ENCODE results near the gene CAMTA1. TPM values are rescaled to one million over a fixed set of nuclear protein-coding genes. Genes with fewer than 3 reads are reported as not detected.

Gene CAMTA1
- polyA plus RNA-seq, 1 donor (not counting 4 experiments of a cell fraction or from before 2014, with no cell fraction given) = 51.4 TPM

DNA sequence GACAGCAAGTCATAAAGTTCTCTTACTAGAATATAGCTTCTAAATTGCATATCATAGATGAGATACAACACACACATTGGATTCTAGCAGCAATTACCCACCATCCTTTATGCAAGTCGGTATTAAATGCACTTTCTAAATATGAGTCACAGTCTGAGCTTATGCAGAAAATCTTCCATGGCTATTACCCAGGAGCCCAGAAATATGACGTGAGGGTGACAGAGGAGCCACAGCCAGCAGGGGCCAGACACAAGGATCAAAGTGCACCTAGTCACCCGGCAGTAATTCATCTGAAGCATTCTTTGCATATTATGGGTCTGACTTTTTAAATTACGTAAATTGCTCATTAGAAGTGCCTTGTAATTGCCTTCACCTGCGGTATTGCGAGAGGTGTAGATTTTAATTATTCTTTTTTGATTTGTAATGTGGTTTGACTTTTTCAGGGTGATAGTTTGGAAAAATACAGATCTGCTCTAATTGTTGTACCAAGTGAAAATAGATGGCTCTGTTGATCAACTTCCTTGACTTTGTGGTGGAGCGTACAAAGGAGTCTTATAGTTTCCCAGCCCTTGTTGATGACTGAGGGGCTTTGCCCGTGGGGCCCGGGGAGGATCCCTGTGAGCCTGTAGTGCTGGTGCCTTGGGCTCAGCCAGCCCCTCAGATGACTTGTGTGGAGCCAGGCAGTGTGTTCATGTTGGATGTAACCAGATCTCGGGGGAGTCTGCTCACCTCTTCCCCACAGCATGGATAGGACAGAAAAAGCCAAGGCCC lies 515.8 kb downstream of the CAMTA1 start:
- FAIRE-seq (no peak), DNase-seq (ENCODE audit: low read depth, low spot score) (peak; percentile 7)
- Histone ChIP-seq H3K36me3 (ENCODE audit: control insufficient read depth in 2 of 2, extremely low read depth in 1 of 2, insufficient read depth in 2 of 2, low read length in 2 of 2) (no peaks in the 10 kb centered on the region), H3K4me2 (ENCODE audit: control insufficient read depth, extremely low read depth, insufficient read depth, low read depth, low read length) (no peak overlapping the region), H3K9me3 (ENCODE audit: control insufficient read depth, low read depth, low read length) (no peaks in the 10 kb centered on the region), H3K4me1 (ENCODE audit: control insufficient read depth, extremely low read depth, insufficient read depth, low read length) (peaks cover 21% of the 10 kb centered on the region), H3K27ac (ENCODE audit: control insufficient read depth, insufficient read depth, low read length) (no peak overlapping the region), H4K20me1 (ENCODE audit: control insufficient read depth, extremely low read depth, insufficient read depth, low read length) (no peaks in the 10 kb centered on the region), H3K9me1 (ENCODE audit: control insufficient read depth, extremely low read depth, insufficient read depth, low read length) (no peaks in the 10 kb centered on the region), H2AFZ (ENCODE audit: control insufficient read depth, low read length) (no peak overlapping the region), H3K9ac (ENCODE audit: control insufficient read depth, extremely low read depth, insufficient read depth, low read length) (no peak overlapping the region), H3K27me3 (ENCODE audit: control insufficient read depth, extremely low read depth, insufficient read depth, low read length) (no peaks in the 10 kb centered on the region), H3K79me2 (ENCODE audit: control insufficient read depth, insufficient read depth, low read length) (no peaks in the 10 kb centered on the region), H3K4me3 (ENCODE audit: control insufficient read depth in 2 of 3, extremely low read depth in 1 of 3, insufficient read depth in 2 of 3, low read depth in 1 of 3, low read length in 3 of 3) (no peak overlapping the region)
- TF ChIP-seq EZH2 (IDR thresholded peaks at IDR 0.05; ENCODE audit: low read length) = no peak
- TF ChIP-seq, protein P1, sequence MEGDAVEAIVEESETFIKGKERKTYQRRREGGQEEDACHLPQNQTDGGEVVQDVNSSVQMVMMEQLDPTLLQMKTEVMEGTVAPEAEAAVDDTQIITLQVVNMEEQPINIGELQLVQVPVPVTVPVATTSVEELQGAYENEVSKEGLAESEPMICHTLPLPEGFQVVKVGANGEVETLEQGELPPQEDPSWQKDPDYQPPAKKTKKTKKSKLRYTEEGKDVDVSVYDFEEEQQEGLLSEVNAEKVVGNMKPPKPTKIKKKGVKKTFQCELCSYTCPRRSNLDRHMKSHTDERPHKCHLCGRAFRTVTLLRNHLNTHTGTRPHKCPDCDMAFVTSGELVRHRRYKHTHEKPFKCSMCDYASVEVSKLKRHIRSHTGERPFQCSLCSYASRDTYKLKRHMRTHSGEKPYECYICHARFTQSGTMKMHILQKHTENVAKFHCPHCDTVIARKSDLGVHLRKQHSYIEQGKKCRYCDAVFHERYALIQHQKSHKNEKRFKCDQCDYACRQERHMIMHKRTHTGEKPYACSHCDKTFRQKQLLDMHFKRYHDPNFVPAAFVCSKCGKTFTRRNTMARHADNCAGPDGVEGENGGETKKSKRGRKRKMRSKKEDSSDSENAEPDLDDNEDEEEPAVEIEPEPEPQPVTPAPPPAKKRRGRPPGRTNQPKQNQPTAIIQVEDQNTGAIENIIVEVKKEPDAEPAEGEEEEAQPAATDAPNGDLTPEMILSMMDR (optimal IDR thresholded peaks at IDR 0.05 in 1 of 3, IDR thresholded peaks at IDR 0.05 in 1 of 3, conservative IDR thresholded peaks at IDR 0.05 in 1 of 3; ENCODE audit: extremely low read depth in 1 of 3, insufficient read depth in 2 of 3, low read length in 3 of 3) = no peak
- dilution Hi-C loops (cut with MboI; ENCODE audit: extremely low pct_ligation_motif_present, low sequenced_read_pairs) = no loop called here

- Histone ChIP-seq H3K9ac (ENCODE audit: control insufficient read depth, extremely low read depth, insufficient read depth, low read length) (no peak overlapping the region), H3K27me3 (ENCODE audit: control insufficient read depth, extremely low read depth, insufficient read depth, low read length) (no peaks in the 10 kb centered on the region), H3K9me1 (ENCODE audit: control insufficient read depth, extremely low read depth, insufficient read depth, low read length) (no peaks in the 10 kb centered on the region), H3K4me1 (ENCODE audit: control insufficient read depth, extremely low read depth, insufficient read depth, low read length) (peaks cover 21% of the 10 kb centered on the region), H3K27ac (ENCODE audit: control insufficient read depth, insufficient read depth, low read length) (no peak overlapping the region), H3K4me3 (ENCODE audit: control insufficient read depth in 2 of 3, extremely low read depth in 1 of 3, insufficient read depth in 2 of 3, low read depth in 1 of 3, low read length in 3 of 3) (no peak overlapping the region), H3K4me2 (ENCODE audit: control insufficient read depth, extremely low read depth, insufficient read depth, low read depth, low read length) (no peak overlapping the region), H3K79me2 (ENCODE audit: control insufficient read depth, insufficient read depth, low read length) (no peaks in the 10 kb centered on the region), H3K36me3 (ENCODE audit: control insufficient read depth in 2 of 2, extremely low read depth in 1 of 2, insufficient read depth in 2 of 2, low read length in 2 of 2) (no peaks in the 10 kb centered on the region), H4K20me1 (ENCODE audit: control insufficient read depth, extremely low read depth, insufficient read depth, low read length) (no peaks in the 10 kb centered on the region), H3K9me3 (ENCODE audit: control insufficient read depth, low read depth, low read length) (no peaks in the 10 kb centered on the region), H2AFZ (ENCODE audit: control insufficient read depth, low read length) (no peak overlapping the region)
- dilution Hi-C loops (cut with MboI; ENCODE audit: extremely low pct_ligation_motif_present, low sequenced_read_pairs) = no loop called here
- no peak for FAIRE-seq
- DNase-seq (ENCODE audit: low read depth, low spot score) = no peak
- TF ChIP-seq EZH2 (IDR thresholded peaks at IDR 0.05; ENCODE audit: low read length) = no peak
- TF ChIP-seq, protein P1 (optimal IDR thresholded peaks at IDR 0.05 in 1 of 3, IDR thresholded peaks at IDR 0.05 in 1 of 3, conservative IDR thresholded peaks at IDR 0.05 in 1 of 3; ENCODE audit: extremely low read depth in 1 of 3, insufficient read depth in 2 of 3, low read length in 3 of 3) = no peak
Measured at GRCh38 chr1:7301664-7301981, 516.4 kb downstream of the CAMTA1 start.

Data from keratinocyte (primary cell).